EL (cell line): Measurements from ENCODE around the gene HCFC2.
"Not testable (repeated sequence)": the region's sequence is repeated elsewhere in the genome, so short reads cannot be mapped to it uniquely, and the experiment has no call there.

Source experiments
- DNase-seq: peaks from one replicate; pipeline ENCODE4 v3.0.0-alpha.2; 2016

Gene HCFC2

DNA sequence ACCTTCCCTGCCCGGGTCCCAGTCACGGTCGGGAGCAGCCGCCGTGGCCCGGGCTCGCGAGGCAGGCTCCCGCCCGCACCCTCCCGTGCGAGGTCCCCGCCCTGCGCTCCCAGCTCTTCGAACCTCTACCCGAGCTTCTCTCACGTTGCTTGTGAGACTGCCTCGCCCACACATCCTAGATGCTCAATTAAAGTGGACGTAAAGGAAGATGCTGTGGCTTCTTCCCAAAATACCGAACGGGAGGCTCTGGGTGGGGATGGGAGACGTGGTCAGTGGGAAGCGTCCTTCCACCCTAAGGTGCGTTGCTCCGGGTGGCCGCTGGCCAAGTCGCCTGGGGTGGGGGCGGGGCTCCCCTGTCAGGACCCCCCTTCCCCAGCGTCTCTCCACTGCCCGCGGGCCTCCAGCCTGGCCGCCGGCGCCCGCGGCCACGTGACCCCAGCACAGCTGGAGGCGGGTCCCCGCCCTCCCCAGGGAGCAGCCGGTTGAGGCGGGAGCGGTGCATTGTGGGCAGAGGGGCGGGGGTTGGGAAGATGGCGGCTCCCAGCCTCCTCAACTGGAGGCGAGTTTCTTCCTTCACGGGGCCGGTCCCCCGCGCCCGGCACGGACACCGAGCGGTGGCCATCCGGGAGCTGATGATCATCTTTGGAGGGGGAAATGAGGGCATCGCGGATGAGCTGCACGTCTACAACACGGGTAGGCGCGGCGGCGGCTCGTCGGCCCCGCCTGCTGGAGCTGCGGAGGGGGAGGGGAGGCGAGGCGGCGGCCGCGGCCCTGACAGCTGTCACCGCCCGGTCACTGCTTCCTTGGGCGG lies at the start of gene HCFC2:
Gene HCFC2 (plus strand): TSS at position 501 of the 811 bp plus-strand sequence. CDS start 30 bp downstream, at position 531.
- peak; percentile 90 for DNase-seq

DNA sequence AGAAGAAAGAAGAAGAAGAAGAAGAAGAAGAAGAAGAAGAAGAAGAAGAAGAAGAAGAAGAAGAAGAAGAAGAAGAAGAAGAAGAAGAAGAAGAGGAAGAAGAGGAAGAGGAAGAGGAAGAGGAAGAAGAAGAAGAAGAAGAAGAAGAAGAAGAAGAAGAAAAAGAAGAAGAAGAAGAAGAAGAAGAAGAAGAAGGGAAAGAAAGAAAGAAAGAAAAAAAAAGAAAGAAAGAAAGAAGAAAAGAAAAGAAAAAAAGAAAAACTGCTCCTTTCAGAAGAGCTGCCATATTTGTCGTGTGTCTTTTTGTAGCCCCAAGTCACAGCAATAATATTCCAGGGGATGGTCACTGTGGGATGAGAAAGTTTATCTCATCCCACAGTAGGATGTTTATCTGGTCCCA lies 42.5 kb upstream of the HCFC2 start:
- DNase-seq, result not testable (repeated sequence)

DNA sequence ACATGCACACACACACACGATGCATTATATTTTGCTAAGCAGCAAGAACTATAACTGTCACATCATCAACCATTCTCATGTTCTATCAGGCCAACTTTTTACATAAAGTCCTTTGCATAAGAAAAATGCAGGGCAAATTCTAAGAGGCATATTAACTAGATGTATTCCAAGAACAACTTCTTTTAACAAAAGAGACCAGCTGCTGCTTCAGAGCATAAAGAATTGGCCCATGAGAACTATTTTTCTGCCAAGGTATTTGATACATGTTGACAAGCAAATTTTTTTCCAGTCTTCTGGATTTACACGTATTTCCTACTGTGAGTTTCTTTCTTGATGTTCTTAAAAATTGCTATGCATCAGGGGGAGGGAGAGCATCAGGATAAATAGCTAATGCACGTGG lies 41.5 kb upstream of the HCFC2 start:
- DNase-seq, result no peak

DNA sequence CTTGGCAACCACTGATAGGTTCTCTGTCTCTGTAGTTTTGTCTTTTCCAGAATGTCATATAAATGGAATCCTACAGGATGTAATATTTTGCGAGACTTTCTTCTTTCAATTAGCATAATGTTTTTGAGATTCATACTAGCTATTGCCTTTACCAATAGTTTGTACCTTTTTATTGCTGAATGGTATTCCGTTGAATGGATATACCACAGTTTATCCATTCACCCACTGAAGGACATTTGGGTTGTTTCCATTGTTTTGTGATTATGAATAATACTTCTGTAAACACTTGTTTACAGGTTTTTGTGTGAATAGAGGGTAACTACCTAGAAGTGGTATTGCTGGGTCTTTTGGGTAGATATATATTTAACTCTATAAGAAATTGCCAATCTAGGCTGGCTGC lies 40.6 kb upstream of the HCFC2 start:
- DNase-seq, result no peak

DNA sequence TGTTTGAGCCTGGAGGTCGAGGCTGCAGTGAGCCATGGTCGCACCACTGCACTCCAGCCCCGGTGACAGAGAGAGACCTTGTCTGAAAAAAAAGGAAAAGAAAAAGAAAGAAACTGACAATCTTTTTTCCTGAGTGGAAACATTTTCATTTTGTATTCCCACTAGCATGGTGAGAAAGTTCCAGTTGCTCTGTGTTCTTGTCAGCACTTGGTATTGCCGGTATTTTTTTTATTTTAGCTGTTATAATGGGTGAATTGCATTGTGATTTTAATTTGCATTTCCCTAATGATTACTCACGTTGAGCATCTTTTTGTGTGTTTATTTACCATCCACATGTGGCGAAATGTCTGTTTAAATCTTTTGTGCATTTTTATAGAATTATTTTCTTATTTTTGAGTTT lies 40.0 kb upstream of the HCFC2 start:
- DNase-seq, result no peak

DNA sequence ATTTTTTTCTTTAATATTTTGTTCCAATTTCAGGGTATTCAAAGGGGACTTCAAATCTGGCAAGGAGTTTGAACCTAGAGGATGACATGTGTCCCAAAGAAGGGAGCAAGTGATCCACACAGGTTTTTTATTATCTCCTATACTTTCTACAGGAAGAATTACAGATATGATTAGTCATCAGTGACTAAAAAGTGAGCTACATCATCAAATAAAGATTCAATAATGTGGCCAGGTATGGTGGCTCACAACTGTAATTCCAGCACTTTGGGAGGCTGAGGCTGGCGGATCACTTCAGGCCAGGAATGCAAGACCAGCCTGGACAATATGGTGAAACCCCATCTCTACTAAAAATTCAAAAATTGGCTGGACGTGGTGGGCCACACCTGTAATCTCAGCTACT lies 38.6 kb upstream of the HCFC2 start:
- DNase-seq, result no peak

DNA sequence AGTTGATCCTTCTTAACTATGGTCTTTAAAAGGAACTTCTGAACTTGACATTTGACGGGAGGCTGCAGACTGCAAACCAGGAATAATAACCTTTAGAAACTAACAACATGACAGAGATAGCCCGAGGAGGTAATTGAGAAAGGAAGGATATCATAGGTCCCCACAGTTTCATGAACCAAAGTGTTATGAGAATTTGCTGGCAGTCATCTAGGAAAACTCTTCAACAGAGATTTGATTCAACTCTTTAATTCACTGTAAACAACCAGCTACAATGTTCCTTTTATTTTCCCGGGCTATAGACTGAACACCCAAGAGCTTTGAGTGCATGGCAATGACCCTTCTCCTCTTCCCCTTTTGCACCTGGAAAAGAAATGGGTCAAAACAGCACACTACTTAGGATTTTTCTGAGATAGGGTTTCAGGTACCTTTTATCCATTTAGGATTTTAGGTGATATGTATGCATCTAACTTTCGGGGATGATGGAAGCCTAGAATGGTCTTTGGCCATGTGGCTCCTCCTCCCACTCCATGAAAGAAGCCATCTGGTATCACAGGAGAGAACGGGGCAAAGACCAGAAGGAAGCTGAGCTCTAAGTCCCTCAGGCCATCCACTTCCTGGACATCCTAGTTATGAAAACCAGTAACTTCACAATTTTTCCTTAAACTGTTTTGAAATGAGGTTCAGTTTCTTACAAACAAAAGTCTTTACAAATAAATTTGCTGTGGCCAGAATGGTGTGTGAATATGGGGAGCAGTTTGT lies 37.3 kb upstream of the HCFC2 start:
- no peak for DNase-seq

DNA sequence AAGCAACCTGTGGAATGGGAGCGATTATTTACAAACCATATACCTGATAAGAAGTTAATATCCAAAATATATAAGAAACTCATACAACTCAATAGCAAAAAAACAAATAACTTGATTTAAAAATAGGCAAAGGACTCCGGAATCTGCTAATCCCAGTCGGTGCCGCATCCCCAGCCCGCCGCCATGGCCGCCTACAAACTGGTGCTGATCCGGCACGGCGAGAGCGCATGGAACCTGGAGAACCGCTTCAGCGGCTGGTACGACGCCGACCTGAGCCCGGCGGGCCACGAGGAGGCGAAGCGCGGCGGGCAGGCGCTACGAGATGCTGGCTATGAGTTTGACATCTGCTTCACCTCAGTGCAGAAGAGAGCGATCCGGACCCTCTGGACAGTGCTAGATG lies 33.7 kb upstream of the HCFC2 start:
- not testable (repeated sequence) for DNase-seq

DNA sequence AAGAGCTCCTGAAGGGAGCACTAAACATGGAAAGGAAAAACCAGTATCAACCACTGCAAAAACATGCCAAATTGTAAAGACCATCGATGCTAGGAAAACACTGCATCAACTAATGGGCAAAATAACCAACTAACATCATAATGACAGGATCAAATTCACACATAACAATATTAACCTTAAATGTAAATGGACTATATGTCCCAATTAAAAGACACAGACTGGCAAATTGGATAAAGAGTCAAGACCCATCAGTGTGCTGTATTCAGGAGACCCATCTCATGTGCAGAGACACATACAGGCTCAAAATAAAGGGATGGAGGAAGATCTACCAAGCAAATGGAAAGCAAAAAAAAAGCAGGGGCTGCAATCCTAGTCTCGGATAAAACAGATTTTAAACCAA lies 28.2 kb upstream of the HCFC2 start:
- DNase-seq, result not testable (repeated sequence)

DNA sequence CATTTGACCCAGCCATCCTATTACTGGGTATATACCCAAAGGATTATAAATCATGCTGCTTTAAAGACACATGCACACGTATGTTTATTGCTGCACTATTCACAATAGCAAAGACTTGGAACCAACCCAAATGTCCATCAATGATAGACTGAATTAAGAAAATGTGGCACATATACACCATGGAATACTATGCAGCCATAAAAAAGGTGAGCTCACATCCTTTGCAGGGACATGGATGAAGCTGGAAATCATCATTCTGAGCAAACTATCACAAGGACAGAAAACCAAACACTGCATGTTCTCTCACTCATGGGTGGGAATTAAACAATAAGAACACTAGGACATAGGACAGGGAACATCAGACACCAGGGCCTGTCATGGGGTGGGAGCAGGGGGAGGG lies 24.6 kb upstream of the HCFC2 start:
- not testable (repeated sequence) for DNase-seq

DNA sequence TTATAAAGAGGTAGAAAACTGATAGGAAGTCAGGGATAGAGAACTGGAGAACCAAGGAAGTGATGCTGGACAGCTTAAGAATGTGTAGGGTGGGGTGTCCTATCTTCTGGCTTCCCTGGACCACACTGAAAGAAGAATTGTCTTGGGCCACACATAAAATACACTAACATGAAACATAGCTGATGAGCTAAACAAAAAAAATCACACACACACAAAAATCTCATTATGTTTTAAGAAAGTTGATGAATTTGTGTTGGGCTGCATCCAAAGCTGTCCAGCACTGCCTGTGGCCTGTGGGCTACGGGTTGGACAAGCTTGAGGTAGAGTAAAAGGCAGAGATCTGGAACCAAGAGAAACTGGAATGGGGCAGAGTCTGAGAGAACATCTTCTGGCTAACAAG lies 21.8 kb upstream of the HCFC2 start:
- no peak for DNase-seq

DNA sequence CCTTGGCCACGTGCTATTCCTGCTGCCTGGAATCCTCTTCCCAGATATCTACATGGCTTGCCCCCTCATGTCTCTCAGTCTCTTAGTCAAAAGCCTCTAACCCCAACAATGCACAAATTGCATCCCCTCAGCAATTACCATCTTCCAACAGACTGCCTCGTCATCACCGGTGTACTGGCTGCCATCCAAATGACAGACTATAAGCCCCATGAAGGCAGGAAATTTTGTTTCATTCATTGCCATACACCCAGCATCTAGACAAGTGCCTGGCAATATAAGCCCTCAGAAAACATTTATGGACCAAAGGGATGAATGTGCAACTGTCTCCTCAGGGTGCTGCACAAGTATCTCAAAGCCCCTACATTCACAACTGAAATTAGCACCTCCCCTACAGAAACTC lies 20.2 kb upstream of the HCFC2 start:
- no peak for DNase-seq

DNA sequence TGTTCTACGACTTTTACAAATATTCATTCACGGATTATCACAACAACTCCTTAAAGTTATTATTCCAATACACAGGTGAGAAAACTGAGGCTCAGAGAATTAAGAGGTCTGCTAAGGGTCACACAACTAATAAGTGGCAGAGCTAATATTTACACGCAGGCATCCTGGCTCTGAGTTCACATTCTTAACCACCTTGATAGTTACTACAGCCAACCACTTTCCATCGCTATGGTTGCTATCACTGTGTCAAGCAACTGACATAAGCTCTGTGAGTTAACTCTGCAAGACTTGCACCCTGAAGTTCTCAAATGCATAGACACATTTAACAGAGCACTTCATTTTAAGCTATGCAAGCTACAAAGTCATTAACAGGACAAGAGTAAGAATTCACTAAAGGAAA lies 18.0 kb upstream of the HCFC2 start:
- DNase-seq, result no peak

DNA sequence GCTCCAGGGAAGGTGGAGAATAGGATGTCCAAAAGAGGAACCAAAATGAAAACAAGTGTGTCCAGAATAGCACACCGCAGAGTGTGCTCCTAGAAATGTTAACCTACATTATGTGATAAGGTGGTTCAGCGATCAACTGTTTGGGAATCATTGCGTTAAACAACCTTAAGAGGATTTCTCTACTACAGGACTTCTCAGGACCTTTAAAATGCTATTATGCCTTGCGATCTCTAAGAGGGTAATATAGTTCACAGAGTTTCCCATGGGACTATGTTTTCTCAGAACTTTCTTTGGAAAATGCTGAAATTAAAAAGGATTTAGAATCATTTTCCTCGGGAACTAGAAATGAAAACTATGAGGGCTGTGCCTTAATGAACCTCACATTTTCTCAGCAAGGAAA lies 16.2 kb upstream of the HCFC2 start:
- DNase-seq, result no peak

DNA sequence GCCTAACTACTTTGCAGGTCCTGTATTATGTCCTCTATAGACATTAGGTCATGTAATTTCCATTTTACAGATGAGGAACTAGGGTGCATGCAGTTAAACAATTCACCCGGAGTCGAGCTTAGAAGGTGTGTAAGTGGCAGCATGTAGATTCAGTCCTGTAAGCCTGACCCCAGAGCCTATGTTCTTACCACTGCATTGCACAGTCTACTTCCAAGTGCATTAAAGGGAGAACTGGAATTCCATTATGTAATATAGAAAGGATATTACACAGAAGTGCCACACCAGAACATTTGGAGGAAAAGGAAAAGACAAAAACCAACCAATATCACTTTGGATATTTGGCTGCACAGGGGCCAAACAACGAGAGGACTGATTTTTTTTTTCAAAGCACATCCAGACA lies 15.5 kb upstream of the HCFC2 start:
- DNase-seq, result peak; percentile 15

DNA sequence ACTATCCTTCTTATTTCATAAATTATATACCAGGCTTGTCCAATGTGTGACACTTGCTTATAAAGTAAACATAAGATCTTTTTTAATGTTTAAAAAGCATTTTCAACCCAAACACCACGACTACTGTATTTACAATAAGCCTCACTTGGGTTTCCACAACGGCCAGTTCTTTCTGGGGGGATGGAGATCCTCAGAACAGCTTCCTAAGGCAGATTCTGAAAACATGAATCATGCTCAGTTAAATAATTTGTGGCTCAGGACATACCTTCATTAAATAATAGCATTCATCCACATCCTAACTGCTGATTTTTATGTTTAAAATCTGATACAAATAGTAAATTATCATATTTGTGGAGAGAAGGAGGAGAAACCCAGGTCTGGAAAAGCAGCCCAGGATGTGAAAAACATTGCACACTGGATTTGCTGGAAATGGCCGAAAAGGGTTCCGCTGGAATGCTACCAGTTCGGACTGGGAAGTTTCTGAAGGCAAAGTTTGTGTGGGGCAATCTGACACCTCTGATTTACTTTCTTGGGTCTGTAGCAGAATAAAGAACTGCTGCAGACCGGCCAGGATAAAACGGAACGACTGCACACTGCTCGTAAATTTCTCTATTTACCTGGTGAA lies 14.9 kb upstream of the HCFC2 start:
- peak; percentile 60 for DNase-seq

DNA sequence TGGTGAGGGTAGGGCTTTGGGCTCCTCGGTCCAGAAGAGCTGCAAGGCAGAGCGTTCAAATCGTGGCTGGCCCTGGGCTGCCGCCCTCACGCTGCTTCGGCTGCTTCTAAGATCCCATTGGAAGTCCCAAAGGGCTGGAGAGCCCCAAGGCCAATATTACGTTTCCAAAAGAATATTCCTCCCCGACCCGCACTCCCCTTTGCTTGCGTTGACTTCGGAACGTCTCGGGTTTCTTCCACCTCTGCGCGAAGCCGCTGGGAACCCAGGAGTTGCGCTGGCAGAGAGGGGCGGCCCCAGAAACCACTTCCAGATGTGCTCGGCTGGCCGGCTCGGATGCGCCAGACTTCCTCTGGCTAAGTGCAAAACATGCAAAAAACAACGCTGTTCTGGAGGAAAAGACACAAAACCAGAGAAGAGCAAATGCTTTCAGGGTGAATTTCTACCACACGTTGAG lies 14.4 kb upstream of the HCFC2 start, which contains the start of gene GLT8D2:
Gene GLT8D2 (minus strand): TSS at position 285 of the 454 bp plus-strand sequence. CDS start 30,539 bp downstream, outside the sequence.
- DNase-seq, result peak; percentile 78

DNA sequence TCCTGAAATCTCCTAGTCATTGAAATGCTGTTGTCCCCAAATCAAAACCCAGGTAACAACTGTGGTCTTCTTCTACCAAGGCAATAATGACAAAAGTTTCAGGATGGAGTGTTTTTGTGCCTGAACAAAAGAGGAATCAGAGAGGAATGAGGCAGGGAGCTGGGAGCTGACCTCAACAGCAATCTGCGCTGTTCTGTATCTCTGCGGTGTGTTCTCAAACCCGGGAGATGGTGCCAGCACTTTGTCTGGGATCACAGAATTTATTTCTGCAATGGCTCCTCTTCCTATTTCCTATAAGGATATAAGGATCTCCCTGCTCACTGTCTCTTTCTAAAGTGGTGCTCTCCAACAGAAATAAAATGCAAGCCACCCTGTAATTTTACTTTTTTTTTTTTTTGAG lies 13.9 kb upstream of the HCFC2 start:
- DNase-seq, result peak; percentile 23

DNA sequence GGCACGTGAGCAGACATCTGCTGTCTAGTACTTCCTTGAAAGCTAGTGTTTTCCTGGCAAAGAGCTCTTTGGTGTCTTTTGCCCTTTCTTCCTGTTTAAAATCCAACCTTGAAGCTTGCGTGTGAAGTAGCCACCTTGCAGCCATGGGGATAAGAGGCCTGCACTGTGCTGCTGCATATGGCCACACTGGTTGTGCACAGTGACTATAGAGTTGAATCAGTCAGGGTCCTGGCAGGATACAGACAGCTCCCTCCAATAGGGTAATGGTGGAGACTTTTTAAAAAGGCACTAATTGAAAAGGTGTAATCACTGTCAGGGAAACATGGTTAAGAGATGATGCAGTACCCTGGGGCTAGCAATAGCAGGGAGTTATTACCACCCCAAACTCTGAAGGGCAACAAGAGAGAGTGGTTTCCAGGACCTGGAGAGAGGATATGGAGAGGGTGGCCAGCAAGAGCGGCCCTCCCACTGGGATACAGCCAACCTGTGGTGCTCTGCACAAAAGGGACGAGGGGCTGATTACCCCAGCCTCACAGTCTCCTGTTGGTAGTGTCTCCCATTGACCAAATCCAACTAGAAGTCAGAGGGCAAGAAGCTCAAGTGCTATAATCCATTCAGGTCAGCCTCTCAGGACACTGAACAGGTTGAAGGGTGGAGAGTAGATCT lies 9.5 kb upstream of the HCFC2 start:
- no peak for DNase-seq

DNA sequence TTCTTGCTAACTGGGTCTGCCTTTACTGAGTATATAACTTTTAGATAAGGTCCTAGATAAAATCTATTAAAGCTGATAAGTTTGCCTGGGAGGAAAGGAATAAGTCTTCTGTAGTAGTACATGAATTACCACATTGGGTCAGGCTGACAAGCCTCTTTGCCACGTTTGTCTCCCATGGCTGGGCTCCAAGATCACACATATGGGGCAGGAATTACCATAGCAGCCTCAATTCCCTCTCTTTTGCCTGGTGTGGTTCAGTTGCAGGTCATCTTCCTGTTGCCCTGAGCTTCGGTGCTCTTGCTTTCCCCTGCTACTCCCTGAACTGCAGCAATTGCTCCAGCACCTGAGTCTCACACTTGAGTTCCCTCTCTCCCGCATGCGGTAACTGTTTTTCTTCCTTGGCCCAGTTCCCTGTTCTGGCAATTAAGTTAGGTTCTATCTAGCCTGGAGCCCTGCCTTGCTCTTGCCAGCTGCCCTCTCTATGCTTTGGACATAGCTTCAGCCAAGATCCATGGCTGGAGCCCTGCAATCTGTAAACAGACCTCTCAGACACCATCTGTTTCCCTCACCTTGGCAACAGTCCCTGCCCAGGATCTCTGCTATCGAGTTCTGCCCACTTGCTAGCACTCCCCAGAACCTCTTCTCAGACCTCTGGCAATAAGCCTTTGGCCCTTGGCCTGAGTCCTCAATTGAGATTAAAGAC lies 8.5 kb upstream of the HCFC2 start:
- DNase-seq, result peak; percentile 19

DNA sequence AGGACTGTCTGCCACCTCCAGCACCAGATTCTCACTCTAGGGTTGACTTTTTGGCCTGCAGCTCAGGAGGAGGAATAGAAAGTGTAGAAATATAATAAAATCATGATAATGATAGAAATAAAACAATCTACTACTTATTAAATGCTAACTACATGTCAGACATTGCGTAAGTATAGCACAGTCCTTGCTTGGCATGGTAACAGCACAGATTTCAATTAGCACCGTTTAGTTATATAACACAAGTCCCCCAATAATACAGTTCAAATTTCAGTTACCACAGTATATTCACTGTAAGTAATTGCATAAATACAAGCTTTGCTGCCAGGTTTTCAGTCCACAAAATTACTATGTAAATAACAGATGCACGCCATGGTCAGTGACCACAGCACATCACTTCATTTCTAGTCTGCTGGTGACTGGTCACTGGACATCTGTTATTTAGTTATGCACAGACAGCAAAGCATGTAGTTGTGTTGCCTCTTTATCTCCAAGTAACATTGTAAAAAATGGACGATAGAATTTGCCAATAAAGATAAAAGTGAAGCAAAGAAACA lies 7.8 kb upstream of the HCFC2 start:
- no peak for DNase-seq

DNA sequence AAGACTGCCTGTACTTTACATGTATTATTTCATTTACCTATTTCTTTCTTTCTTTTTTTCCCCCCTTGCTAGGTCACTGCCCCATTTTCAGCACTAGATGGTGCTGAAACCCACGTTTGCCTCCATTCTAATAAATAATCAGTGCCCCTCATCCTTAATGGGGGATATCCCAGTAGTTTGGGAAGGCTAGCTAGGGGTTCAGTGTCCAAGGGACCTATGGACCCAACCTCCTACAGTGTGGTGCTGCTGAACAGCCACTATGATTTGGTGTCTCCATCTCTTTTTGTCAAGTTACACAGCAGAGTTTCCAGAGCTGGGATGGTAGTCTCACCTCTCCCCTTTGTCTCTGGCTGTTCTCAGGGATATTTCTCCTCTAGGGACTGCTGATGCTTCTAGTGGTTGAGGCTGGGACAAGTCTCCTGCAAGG lies 6.5 kb upstream of the HCFC2 start:
- peak; percentile 36 for DNase-seq
